Muscle of leg (tissue), 11 donors: ENCODE results near the gene ATP13A1. TPM values are rescaled to one million over a fixed set of nuclear protein-coding genes. Genes with fewer than 3 reads are reported as not detected.

Experiments used
- DNase-seq: peaks from one replicate; pipeline ENCODE4 v3.0.0; 2013
- H3K27ac ChIP-seq: one replicate; pipeline ENCODE4 v1.5.1; 2013; ENCODE audit warnings: mild to moderate bottlenecking, low read length, control low read depth
- H3K27me3 ChIP-seq: one replicate; pipeline ENCODE4 v1.6.1; 2013; ENCODE audit warnings: low read length; ENCODE audit not compliant: control insufficient read depth, insufficient read depth
- H3K36me3 ChIP-seq: one replicate; pipeline ENCODE4 v1.6.1; 2013; ENCODE audit warnings: low read length; ENCODE audit not compliant: control insufficient read depth, insufficient read depth
- H3K4me1 ChIP-seq: one replicate; pipeline ENCODE4 v1.6.1; 2013; ENCODE audit warnings: low read length; ENCODE audit not compliant: control insufficient read depth, insufficient read depth
- H3K4me3 ChIP-seq: one replicate; pipeline ENCODE4 v1.5.1; 2013; ENCODE audit warnings: low read length, control low read depth
- H3K9me3 ChIP-seq: replicated peaks from 2 replicates; pipeline ENCODE4 v1.6.1; 2013; ENCODE audit warnings: low read depth, low read length; ENCODE audit not compliant: control insufficient read depth
- WGBS: methylation state at CpG from one replicate; pipeline ENCODE4 v1.1.5; 2013; ENCODE audit warnings: missing lambda C conversion rate; ENCODE audit not compliant: insufficient coverage; 5-methylcytosine and 5-hydroxymethylcytosine counted together
- polyA plus RNA-seq, 8 donors: library from polyadenylated mRNA; unstranded; fragments of 120-200 nt; gene quantifications; one replicate each; pipeline versions ENCODE4 v1.2.1 to v1.2.3, GENCODE V29; 2013; ENCODE audit warnings: inconsistent platforms in 1 of 8, low replicate concordance in 1 of 8; ENCODE audit not compliant: insufficient read length in 8 of 8, insufficient read depth in 1 of 8
- total RNA-seq: library from RNA; stranded (reverse); fragments of 120-200 nt; gene quantifications from one replicate; pipeline ENCODE4 v1.2.4, GENCODE V29; 2013

Gene ATP13A1
- total and polyA plus RNA-seq, 9 donors, result 14.6 to 36.6 (median 25.5) TPM

- no peak for DNase-seq
- Histone ChIP-seq H3K27ac (no peak overlapping the region), H3K36me3 (peaks cover 13% of the 10 kb centered on the region), H3K27me3 (peaks cover 2% of the 10 kb centered on the region), H3K4me3 (no peak overlapping the region), H3K4me1 (no peaks in the 10 kb centered on the region), H3K9me3 (no peaks in the 10 kb centered on the region)
- 86% methylated on average over 22 of the region's 22 CpGs for WGBS
These were observed 29.6 kb downstream of the ATP13A1 start for GRCh38 chr19:19633711-19634515.

DNA sequence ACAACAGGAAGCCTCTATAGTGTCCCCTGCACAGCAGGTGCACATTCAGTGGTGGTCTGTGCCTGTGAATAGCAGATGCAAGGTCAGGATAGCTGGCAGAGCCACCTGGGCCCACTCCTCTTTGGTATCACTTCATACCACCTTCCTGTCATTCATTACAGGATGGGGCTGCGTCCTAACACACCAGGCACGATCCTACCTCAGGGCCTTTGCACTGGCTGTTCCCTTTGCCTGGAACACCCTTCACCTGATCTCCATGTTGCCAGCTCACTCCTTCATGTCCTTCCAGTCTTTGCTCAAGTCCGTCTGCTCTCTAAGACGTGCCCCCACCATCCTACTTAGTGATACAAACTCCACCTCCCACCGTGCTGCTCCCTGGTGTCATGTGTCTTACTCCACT, 30.8 kb downstream of the ATP13A1 start:
- H3K4me1 ChIP-seq, result peaks cover 9% of the 10 kb centered on the region
- WGBS, result 78% methylated on average over 5 of the region's 5 CpGs
- peaks cover 10% of the 10 kb centered on the region for H3K27me3 ChIP-seq
- H3K9me3 ChIP-seq, result no peaks in the 10 kb centered on the region
- H3K4me3 ChIP-seq, result no peak overlapping the region
- no peak for DNase-seq
- no peak overlapping the region for H3K27ac ChIP-seq
- H3K36me3 ChIP-seq, result peaks cover 13% of the 10 kb centered on the region

- Histone ChIP-seq H3K9me3 (no peaks in the 10 kb centered on the region), H3K4me3 (no peak overlapping the region), H3K4me1 (peaks cover 12% of the 10 kb centered on the region), H3K27me3 (peaks cover 14% of the 10 kb centered on the region), H3K36me3 (peaks cover 13% of the 10 kb centered on the region), H3K27ac (no peak overlapping the region)
- DNase-seq, result no peak
- WGBS, result 86% methylated on average over 3 of the region's 7 CpGs
These were observed 32.1 kb downstream of the ATP13A1 start for GRCh38 chr19:19631346-19631745.

GRCh38 chr19:19630426-19630825, 33.0 kb downstream of the ATP13A1 start:
- no peak for DNase-seq
- Histone ChIP-seq H3K4me3 (no peak overlapping the region), H3K36me3 (peaks cover 13% of the 10 kb centered on the region), H3K4me1 (peaks cover 12% of the 10 kb centered on the region), H3K27ac (no peak overlapping the region), H3K9me3 (no peaks in the 10 kb centered on the region), H3K27me3 (peaks cover 14% of the 10 kb centered on the region)
- 100% methylated on average over 1 of the region's 2 CpGs for WGBS

- no peak overlapping the region for H3K4me3 ChIP-seq
- WGBS, result 95% methylated on average over 10 of the region's 11 CpGs
- peaks cover 12% of the 10 kb centered on the region for H3K4me1 ChIP-seq
- DNase-seq, result no peak
- H3K27ac ChIP-seq, result no peak overlapping the region
- no peaks in the 10 kb centered on the region for H3K9me3 ChIP-seq
- H3K36me3 ChIP-seq, result peaks cover 13% of the 10 kb centered on the region
- H3K27me3 ChIP-seq, result peaks cover 14% of the 10 kb centered on the region
These were observed 33.4 kb downstream of the ATP13A1 start for GRCh38 chr19:19630062-19630414.

GRCh38 chr19:19628501-19629134, 34.9 kb downstream of the ATP13A1 start:
- Histone ChIP-seq H3K27ac (no peak overlapping the region), H3K4me3 (peak overlapping the region; percentile 44), H3K27me3 (peaks cover 14% of the 10 kb centered on the region), H3K4me1 (peaks cover 12% of the 10 kb centered on the region), H3K9me3 (no peaks in the 10 kb centered on the region), H3K36me3 (peaks cover 4% of the 10 kb centered on the region)
- WGBS, result 2% methylated on average over 45 of the region's 51 CpGs
- peak; percentile 31 for DNase-seq

- Histone ChIP-seq H3K27me3 (peaks cover 14% of the 10 kb centered on the region), H3K4me3 (peak within 1 kb of the TSS; percentile 44), H3K9me3 (no peaks in the 10 kb centered on the region), H3K4me1 (peaks cover 12% of the 10 kb centered on the region), H3K36me3 (no peaks in the 10 kb centered on the region), H3K27ac (no peak within 1 kb of the TSS)
- under 1% methylated on average over 81 of the region's 87 CpGs for WGBS
- peak; percentile 40 for DNase-seq
These were observed 35.6 kb downstream of the ATP13A1 start, which contains the start of gene LPAR2 for GRCh38 chr19:19627621-19628500. Gene LPAR2 (minus strand): TSS chr19:19628220. CDS start chr19:19627275, 945 bp downstream.

GRCh38 chr19:19626516-19627472, 36.7 kb downstream of the ATP13A1 start:
- 91% methylated on average over 47 of the region's 48 CpGs for WGBS
- no peak overlapping the region for H3K27ac ChIP-seq
- peaks cover 14% of the 10 kb centered on the region for H3K27me3 ChIP-seq
- H3K4me3 ChIP-seq, result no peak overlapping the region
- no peaks in the 10 kb centered on the region for H3K36me3 ChIP-seq
- H3K4me1 ChIP-seq, result peaks cover 12% of the 10 kb centered on the region
- H3K9me3 ChIP-seq, result no peaks in the 10 kb centered on the region
- no peak for DNase-seq

DNA sequence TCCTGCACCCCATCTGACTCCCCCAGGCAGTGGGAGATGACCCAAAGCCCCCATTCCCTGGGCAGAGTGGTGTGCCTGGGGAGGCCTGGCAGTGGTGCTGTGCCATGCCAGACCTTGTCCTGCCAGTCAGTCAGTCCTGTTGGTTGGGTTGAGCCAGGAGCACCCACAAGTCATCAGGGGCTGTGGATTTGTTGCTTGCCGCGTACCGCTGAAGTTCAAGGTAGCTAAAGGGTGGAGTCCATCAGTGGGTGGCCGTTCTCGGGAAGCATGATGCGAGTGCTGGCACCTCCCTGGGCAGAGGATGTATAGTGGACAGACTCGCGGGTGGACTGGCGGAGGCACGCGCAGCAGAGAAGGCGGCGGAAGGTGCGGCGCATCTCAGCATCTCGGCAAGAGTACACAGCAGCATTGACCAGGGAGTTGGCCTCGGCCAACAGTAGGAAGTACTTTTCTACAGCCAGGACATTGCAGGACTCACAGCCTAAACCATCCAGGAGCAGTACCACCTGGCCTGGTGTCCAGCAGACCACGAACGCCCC, 39.4 kb downstream of the ATP13A1 start:
- DNase-seq, result no peak
- no peaks in the 10 kb centered on the region for H3K36me3 ChIP-seq
- peaks cover 17% of the 10 kb centered on the region for H3K4me1 ChIP-seq
- 95% methylated on average over 19 of the region's 19 CpGs for WGBS
- peaks cover 14% of the 10 kb centered on the region for H3K27me3 ChIP-seq
- H3K27ac ChIP-seq, result no peak overlapping the region
- H3K9me3 ChIP-seq, result no peaks in the 10 kb centered on the region
- H3K4me3 ChIP-seq, result no peak overlapping the region
